ENCODE results near the gene STMND1. TPM values are rescaled to one million over a fixed set of nuclear protein-coding genes. Genes with fewer than 3 reads are reported as not detected.

The STMND1 gene
- total and polyA plus RNA-seq, 2 of the 8 experiments (the other 6 are each of a cell fraction or from before 2014, with no cell fraction given) = not detected

DNA sequence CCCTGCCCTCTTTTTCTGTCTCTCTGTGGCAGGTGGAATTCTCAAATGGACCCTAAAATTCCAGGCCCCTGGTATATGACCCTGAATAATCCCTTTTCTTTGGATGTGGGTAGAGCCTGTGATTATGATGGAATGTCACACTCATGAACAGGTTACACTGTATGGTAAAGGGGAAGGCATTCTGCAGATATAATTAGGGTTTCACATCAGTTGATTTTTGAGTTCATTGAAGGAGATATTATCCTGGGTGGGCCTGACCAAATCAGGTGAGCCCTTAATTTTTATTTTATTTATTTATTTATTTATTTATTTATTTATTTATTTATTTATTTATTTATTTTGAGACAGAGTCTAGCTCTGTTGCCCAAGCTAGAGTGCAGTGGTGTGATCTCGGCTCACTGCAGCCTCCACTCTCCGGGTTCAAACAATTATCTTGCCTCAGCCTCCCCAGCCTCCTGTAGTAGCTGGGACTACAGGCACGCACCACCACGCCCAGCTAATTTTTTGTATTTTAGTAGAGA is 13.7 kb upstream of the STMND1 start:
- DNase-seq (ENCODE audit: low read depth in 1 of 2, low spot score in 2 of 2) = no peak
- Histone ChIP-seq H2BK5ac (ENCODE audit: low read depth, low read length) (no peak overlapping the region), H3K36me3 (ENCODE audit: control insufficient read depth in 2 of 4, insufficient read depth in 4 of 4, low read length in 3 of 4) (no peaks in the 10 kb centered on the region), H2BK12ac (ENCODE audit: low read depth, low read length) (no peak overlapping the region), H3K79me1 (ENCODE audit: low read depth, low read length) (no peaks in the 10 kb centered on the region), H2BK15ac (ENCODE audit: low read length) (no peak overlapping the region), H3K4me3 (ENCODE audit: extremely low read depth in 1 of 4, insufficient read depth in 2 of 4, low read depth in 3 of 4, low read length in 4 of 4) (no peak overlapping the region), H3K4me2 (ENCODE audit: insufficient read depth in 1 of 2, low read depth in 2 of 2, low read length in 2 of 2) (no peak overlapping the region), H3K23me2 (ENCODE audit: low read depth, low read length) (no peaks in the 10 kb centered on the region; the same call in 1 of the 2 replicates), H4K8ac (ENCODE audit: extremely low read depth, insufficient read depth, low read length) (no peak overlapping the region), H3K9me3 (ENCODE audit: insufficient read depth in 2 of 2, low read depth in 1 of 2, low read length in 1 of 2) (no peaks in the 10 kb centered on the region), H3K27ac (ENCODE audit: low read depth, low read length) (no peak overlapping the region), H3K23ac (ENCODE audit: insufficient read length) (no peak overlapping the region), H3K18ac (ENCODE audit: extremely low read depth, low read length) (no peak overlapping the region), H3K27me3 (replicated peaks in 1 of 4; ENCODE audit: control insufficient read depth in 3 of 4, extremely low read depth in 1 of 4, insufficient read depth in 3 of 4, low read length in 3 of 4) (no peaks in the 10 kb centered on the region), H4K91ac (replicated peaks; ENCODE audit: insufficient read length, low read length) (no peak overlapping the region), H2AFZ (ENCODE audit: low read length) (no peak overlapping the region), H3K79me2 (ENCODE audit: control insufficient read depth in 1 of 2, insufficient read depth in 2 of 2, low read length in 2 of 2) (no peaks in the 10 kb centered on the region), H4K20me1 (replicated peaks in 1 of 2; ENCODE audit: control insufficient read depth in 1 of 2, insufficient read depth in 2 of 2, low read length in 2 of 2) (no peaks in the 10 kb centered on the region), H3K56ac (replicated peaks; ENCODE audit: insufficient read length, low read depth, low read length) (no peak overlapping the region), H3K9ac (replicated peaks in 1 of 4; ENCODE audit: extremely low read depth in 1 of 4, low read depth in 3 of 4, low read length in 3 of 4) (no peak overlapping the region), H3K14ac (ENCODE audit: insufficient read length) (no peak overlapping the region), H4K5ac (ENCODE audit: insufficient read length, low read depth, low read length) (no peak overlapping the region), H3K4ac (replicated peaks; ENCODE audit: insufficient read length, low read depth, low read length) (no peak overlapping the region), H2BK120ac (replicated peaks; ENCODE audit: low read depth, low read length) (no peak overlapping the region), H2AK5ac (ENCODE audit: low read depth, low read length) (no peak overlapping the region), H2BK20ac (ENCODE audit: low read length) (no peak overlapping the region), H3K4me1 (replicated peaks in 1 of 4; ENCODE audit: control insufficient read depth in 3 of 4, insufficient read depth in 4 of 4, low read length in 3 of 4) (no peaks in the 10 kb centered on the region)
- WGBS, 2 experiments (ENCODE audit: extremely low coverage in 1 of 2, insufficient coverage in 1 of 2, insufficient read length in 1 of 2, insufficient replicate concordance in 2 of 2, low coverage in 1 of 2, low lambda C conversion rate in 2 of 2, missing lambda C conversion rate in 1 of 2) = 100% methylated on average over 4 of the region's 4 CpGs; no CpG with 5 or more reads in 1 of the 2 experiments
- CTCF ChIA-PET (ENCODE audit: partially characterized antibody) = interaction anchor here (0.6 to 1.5 kb wide), 5 partner anchors 15 to 349 kb away, joined by 3 read pairs; no protein-coding TSS in a partner anchor
- no peak for FAIRE-seq
- POLR2A ChIA-PET (ENCODE audit: partially characterized antibody) = interaction anchor here (0.6 kb wide), 1 partner anchor 492 kb away, joined by 3 read pairs; no protein-coding TSS in a partner anchor
- no peak for TF ChIP-seq JUN (IDR thresholded peaks at IDR 0.05; ENCODE audit: low read depth, low read length)

All from H1 (cell line).